GM23338 (cell line): Measurements from ENCODE around the gene TSPAN10. TPM values are rescaled to one million over a fixed set of nuclear protein-coding genes. Genes with fewer than 3 reads are reported as not detected.

Source experiments
- ATAC-seq: fragments of 200-7000 bp; cut with Tn5 transposase; 3 replicates; pipeline ENCODE4 v1.9.1; 2020
- DNase-seq: peaks from one replicate; pipeline ENCODE4 v3.0.0-alpha.2; 2015; ENCODE audit warnings: low spot score
- H2AFZ ChIP-seq: fragments of 200-600 bp; sonication (generic); 2 replicates; pipeline ENCODE4 v1.8.0; 2016; ENCODE audit warnings: antibody characterized with exemption, mild to moderate bottlenecking, moderate library complexity
- H3F3A ChIP-seq: fragments of 200-600 bp; sonication (generic); replicated peaks from 2 replicates; pipeline ENCODE4 v1.8.0; 2017; ENCODE audit warnings: antibody characterized with exemption, mixed run types, low read depth
- H3K27ac ChIP-seq: fragments of 200-600 bp; sonication (generic); 2 replicates; pipeline ENCODE4 v1.6.1; 2016; ENCODE audit warnings: low read depth
- H3K27me3 ChIP-seq: fragments of 200-600 bp; sonication (generic); 2 replicates; pipeline ENCODE4 v1.8.0; 2016; ENCODE audit warnings: mild to moderate bottlenecking, mixed run types, moderate library complexity; ENCODE audit not compliant: insufficient read depth
- H3K36me3 ChIP-seq: fragments of 200-600 bp; sonication (generic); 2 replicates; pipeline ENCODE4 v1.8.0; 2016; ENCODE audit warnings: mild to moderate bottlenecking; ENCODE audit not compliant: insufficient read depth
- H3K4me1 ChIP-seq: fragments of 200-600 bp; sonication (generic); 2 replicates; pipeline ENCODE4 v1.8.0; 2016; ENCODE audit warnings: mild to moderate bottlenecking, moderate library complexity; ENCODE audit not compliant: insufficient read depth
- H3K4me2 ChIP-seq: fragments of 200-600 bp; sonication (generic); 2 replicates; pipeline ENCODE4 v1.7.1; 2017; ENCODE audit warnings: mixed run types
- H3K4me3 ChIP-seq: fragments of 200-600 bp; sonication (generic); 2 replicates; pipeline ENCODE4 v1.6.1; 2016; ENCODE audit warnings: mixed run types
- H3K79me2 ChIP-seq: fragments of 200-600 bp; sonication (generic); replicated peaks from 2 replicates; pipeline ENCODE4 v1.8.0; 2017; ENCODE audit warnings: mild to moderate bottlenecking; ENCODE audit not compliant: insufficient read depth
- H3K9me2 ChIP-seq: fragments of 200-600 bp; sonication (generic); 2 replicates; pipeline ENCODE4 v1.8.0; 2017; ENCODE audit not compliant: insufficient read depth
- H4K20me1 ChIP-seq: fragments of 200-600 bp; sonication (generic); replicated peaks from 2 replicates; pipeline ENCODE4 v1.8.0; 2017; ENCODE audit warnings: mild to moderate bottlenecking; ENCODE audit not compliant: insufficient read depth
- H3K27ac Mint-ChIP-seq: 2 replicates; pipeline ENCODE4 v1.8.0; 2020; ENCODE audit warnings: inconsistent platforms, mild to moderate bottlenecking, moderate library complexity, mixed read lengths
- H3K27me3 Mint-ChIP-seq: 3 replicates; pipeline ENCODE4 v1.8.0; 2022; ENCODE audit warnings: low read depth, mild to moderate bottlenecking, moderate library complexity, mixed read lengths, inconsistent platforms; ENCODE audit not compliant: insufficient read depth, poor library complexity
- H3K36me3 Mint-ChIP-seq: 3 replicates; pipeline ENCODE4 v1.8.0; 2021; ENCODE audit warnings: low read depth, mild to moderate bottlenecking, inconsistent platforms, moderate library complexity, mixed read lengths
- H3K4me1 Mint-ChIP-seq: 3 replicates; pipeline ENCODE4 v1.8.0; 2020; ENCODE audit warnings: mild to moderate bottlenecking, inconsistent platforms, mixed read lengths
- H3K4me3 Mint-ChIP-seq: 3 replicates; pipeline ENCODE4 v1.8.0; 2021; ENCODE audit warnings: moderate library complexity, mild to moderate bottlenecking, inconsistent platforms, mixed read lengths
- H3K9me3 Mint-ChIP-seq: 3 replicates; pipeline ENCODE4 v1.8.0; 2020; ENCODE audit warnings: moderate library complexity, mild to moderate bottlenecking, inconsistent platforms, mixed read lengths
- NANOG ChIP-seq: IDR thresholded peaks from 2 replicates; pipeline ENCODE4 v1.6.1; 2016; ENCODE audit warnings: antibody characterized with exemption, borderline replicate concordance
- POLR2AphosphoS5 ChIP-seq: IDR thresholded peaks from 2 replicates; pipeline ENCODE4 v1.6.1; 2016; ENCODE audit warnings: antibody characterized with exemption, low read depth
- STAT1 ChIP-seq: IDR thresholded peaks from one replicate; pipeline ENCODE4 v1.6.1; 2016; ENCODE audit warnings: antibody characterized with exemption; ENCODE audit not compliant: unreplicated experiment
- ZNF114 ChIP-seq: fragments of 250-450 bp; sonication (Bioruptor Pico); IDR thresholded peaks from 2 replicates; pipeline ENCODE4 v1.5.0; 2020; ENCODE audit warnings: mild to moderate bottlenecking, moderate library complexity
- ZNF331 ChIP-seq: fragments of 250-450 bp; sonication (Bioruptor Pico); IDR thresholded peaks from 2 replicates; pipeline ENCODE4 v1.5.0; 2020; ENCODE audit warnings: low read depth, mild to moderate bottlenecking, moderate library complexity
- polyA plus RNA-seq: library from polyadenylated mRNA; unstranded; fragments of >200 nt; fragmentation: Nextera tagmentation; extraction: Ambion mirVana; gene quantifications from 2 replicates; pipeline ENCODE4 v1.2.1, GENCODE V29; 2016
- total RNA-seq: library from RNA; depleted of rRNA; stranded (reverse); fragments of >200 nt; shearing (Covaris generic); gene quantifications from 2 replicates; pipeline ENCODE4 v1.2.3, GENCODE V29; 2014
- TF ChIP-seq, protein P1 (sequence below), 2 experiments: fragments of 200-600 bp in 1 of 2; sonication (generic) in 1 of 2; conservative IDR thresholded peaks; 2 replicates each; pipeline versions ENCODE4 v1.5.1 to v1.6.1; 2016 to 2017; ENCODE audit warnings: antibody characterized with exemption in 2 of 2, low read depth in 2 of 2, mild to moderate bottlenecking in 2 of 2, moderate library complexity in 1 of 2
- TF ChIP-seq, protein P2 (sequence below): fragments of 250-450 bp; sonication (Bioruptor Pico); IDR thresholded peaks from 2 replicates; pipeline ENCODE4 v1.5.0; 2020; ENCODE audit warnings: mild to moderate bottlenecking, moderate library complexity
- TF ChIP-seq, protein P3 (sequence below): IDR thresholded peaks from one replicate; pipeline ENCODE4 v1.6.1; 2018; ENCODE audit warnings: antibody characterized with exemption; ENCODE audit not compliant: unreplicated experiment
- TF ChIP-seq, protein P4 (sequence below): IDR thresholded peaks from 2 replicates; pipeline ENCODE4 v1.6.1; 2016; ENCODE audit warnings: antibody characterized with exemption

TSPAN10 gene
- total and polyA plus RNA-seq, 2 experiments from 2014 or later, result 0.66 to 1.2 TPM

DNA sequence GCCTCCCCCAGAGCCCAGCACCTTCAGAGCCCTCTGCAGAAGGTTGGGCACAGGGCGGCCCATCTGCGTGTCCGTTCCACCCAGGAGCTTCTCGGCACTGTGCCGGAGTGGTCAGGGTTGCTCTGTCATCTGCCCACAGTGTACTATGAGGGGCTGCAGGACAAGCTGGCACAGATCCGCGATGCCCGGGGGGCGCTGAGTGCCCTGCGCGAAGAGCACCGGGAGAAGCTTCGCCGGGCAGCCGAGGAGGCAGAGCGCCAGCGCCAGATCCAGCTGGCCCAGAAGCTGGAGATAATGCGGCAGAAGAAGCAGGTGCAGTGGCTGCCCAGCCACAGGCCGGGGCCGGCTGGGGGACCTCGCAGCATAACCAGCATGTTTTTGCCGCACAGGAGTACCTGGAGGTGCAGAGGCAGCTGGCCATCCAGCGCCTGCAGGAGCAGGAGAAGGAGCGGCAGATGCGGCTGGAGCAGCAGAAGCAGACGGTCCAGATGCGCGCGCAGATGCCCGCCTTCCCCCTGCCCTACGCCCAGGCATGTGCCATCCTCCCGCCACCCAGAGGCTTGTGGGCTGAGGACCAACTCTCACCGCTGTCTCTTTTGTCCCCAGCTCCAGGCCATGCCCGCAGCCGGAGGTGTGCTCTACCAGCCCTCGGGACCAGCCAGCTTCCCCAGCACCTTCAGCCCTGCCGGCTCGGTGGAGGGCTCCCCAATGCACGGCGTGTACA is 59.4 kb downstream of the TSPAN10 start:
- no peaks in the 10 kb centered on the region for H3K9me2 ChIP-seq
- H2AFZ ChIP-seq, result no peak overlapping the region
- DNase-seq (no peak), ATAC-seq (no peak)
- H3K79me2 ChIP-seq, result peaks cover 21% of the 10 kb centered on the region
- H3K4me1 ChIP-seq, result no peaks in the 10 kb centered on the region
- Mint-ChIP-seq H3K27ac (no peak overlapping the region), H3K27me3 (peaks cover 7% of the 10 kb centered on the region), H3K4me3 (no peak overlapping the region), H3K9me3 (no peaks in the 10 kb centered on the region), H3K4me1 (peaks cover 4% of the 10 kb centered on the region; the same call in 1 of the 3 replicates), H3K36me3 (peaks cover 45% of the 10 kb centered on the region)
- no peaks in the 10 kb centered on the region for H3K27me3 ChIP-seq
- no peak overlapping the region for H3K4me2 ChIP-seq
- 0 out of 2 replicates have a peak, but pooled peaks cover 11% of the 10 kb centered on the region for H3F3A ChIP-seq
- no peaks in the 10 kb centered on the region for H3K36me3 ChIP-seq
- no peak overlapping the region for H3K27ac ChIP-seq
- no peak for TF ChIP-seq ZNF331 (CRISPR knock-in tag)
- no peak for TF ChIP-seq STAT1
- TF ChIP-seq ZNF114, result no peak
- TF ChIP-seq, protein P1, sequence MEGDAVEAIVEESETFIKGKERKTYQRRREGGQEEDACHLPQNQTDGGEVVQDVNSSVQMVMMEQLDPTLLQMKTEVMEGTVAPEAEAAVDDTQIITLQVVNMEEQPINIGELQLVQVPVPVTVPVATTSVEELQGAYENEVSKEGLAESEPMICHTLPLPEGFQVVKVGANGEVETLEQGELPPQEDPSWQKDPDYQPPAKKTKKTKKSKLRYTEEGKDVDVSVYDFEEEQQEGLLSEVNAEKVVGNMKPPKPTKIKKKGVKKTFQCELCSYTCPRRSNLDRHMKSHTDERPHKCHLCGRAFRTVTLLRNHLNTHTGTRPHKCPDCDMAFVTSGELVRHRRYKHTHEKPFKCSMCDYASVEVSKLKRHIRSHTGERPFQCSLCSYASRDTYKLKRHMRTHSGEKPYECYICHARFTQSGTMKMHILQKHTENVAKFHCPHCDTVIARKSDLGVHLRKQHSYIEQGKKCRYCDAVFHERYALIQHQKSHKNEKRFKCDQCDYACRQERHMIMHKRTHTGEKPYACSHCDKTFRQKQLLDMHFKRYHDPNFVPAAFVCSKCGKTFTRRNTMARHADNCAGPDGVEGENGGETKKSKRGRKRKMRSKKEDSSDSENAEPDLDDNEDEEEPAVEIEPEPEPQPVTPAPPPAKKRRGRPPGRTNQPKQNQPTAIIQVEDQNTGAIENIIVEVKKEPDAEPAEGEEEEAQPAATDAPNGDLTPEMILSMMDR (conservative IDR thresholded peaks at IDR 0.05; ENCODE audit: low read depth in 2 of 2), result no peak
- TF ChIP-seq, protein P2, sequence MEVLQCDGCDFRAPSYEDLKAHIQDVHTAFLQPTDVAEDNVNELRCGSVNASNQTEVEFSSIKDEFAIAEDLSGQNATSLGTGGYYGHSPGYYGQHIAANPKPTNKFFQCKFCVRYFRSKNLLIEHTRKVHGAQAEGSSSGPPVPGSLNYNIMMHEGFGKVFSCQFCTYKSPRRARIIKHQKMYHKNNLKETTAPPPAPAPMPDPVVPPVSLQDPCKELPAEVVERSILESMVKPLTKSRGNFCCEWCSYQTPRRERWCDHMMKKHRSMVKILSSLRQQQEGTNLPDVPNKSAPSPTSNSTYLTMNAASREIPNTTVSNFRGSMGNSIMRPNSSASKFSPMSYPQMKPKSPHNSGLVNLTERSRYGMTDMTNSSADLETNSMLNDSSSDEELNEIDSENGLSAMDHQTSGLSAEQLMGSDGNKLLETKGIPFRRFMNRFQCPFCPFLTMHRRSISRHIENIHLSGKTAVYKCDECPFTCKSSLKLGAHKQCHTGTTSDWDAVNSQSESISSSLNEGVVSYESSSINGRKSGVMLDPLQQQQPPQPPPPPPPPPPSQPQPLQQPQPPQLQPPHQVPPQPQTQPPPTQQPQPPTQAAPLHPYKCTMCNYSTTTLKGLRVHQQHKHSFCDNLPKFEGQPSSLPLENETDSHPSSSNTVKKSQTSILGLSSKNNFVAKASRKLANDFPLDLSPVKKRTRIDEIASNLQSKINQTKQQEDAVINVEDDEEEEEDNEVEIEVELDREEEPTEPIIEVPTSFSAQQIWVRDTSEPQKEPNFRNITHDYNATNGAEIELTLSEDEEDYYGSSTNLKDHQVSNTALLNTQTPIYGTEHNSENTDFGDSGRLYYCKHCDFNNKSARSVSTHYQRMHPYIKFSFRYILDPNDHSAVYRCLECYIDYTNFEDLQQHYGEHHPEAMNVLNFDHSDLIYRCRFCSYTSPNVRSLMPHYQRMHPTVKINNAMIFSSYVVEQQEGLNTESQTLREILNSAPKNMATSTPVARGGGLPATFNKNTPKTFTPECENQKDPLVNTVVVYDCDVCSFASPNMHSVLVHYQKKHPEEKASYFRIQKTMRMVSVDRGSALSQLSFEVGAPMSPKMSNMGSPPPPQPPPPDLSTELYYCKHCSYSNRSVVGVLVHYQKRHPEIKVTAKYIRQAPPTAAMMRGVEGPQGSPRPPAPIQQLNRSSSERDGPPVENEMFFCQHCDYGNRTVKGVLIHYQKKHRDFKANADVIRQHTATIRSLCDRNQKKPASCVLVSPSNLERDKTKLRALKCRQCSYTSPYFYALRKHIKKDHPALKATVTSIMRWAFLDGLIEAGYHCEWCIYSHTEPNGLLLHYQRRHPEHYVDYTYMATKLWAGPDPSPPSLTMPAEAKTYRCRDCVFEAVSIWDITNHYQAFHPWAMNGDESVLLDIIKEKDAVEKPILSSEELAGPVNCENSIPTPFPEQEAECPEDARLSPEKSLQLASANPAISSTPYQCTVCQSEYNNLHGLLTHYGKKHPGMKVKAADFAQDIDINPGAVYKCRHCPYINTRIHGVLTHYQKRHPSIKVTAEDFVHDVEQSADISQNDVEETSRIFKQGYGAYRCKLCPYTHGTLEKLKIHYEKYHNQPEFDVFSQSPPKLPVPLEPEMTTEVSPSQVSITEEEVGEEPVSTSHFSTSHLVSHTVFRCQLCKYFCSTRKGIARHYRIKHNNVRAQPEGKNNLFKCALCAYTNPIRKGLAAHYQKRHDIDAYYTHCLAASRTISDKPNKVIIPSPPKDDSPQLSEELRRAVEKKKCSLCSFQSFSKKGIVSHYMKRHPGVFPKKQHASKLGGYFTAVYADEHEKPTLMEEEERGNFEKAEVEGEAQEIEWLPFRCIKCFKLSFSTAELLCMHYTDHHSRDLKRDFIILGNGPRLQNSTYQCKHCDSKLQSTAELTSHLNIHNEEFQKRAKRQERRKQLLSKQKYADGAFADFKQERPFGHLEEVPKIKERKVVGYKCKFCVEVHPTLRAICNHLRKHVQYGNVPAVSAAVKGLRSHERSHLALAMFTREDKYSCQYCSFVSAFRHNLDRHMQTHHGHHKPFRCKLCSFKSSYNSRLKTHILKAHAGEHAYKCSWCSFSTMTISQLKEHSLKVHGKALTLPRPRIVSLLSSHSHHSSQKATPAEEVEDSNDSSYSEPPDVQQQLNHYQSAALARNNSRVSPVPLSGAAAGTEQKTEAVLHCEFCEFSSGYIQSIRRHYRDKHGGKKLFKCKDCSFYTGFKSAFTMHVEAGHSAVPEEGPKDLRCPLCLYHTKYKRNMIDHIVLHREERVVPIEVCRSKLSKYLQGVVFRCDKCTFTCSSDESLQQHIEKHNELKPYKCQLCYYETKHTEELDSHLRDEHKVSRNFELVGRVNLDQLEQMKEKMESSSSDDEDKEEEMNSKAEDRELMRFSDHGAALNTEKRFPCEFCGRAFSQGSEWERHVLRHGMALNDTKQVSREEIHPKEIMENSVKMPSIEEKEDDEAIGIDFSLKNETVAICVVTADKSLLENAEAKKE (CRISPR knock-in tag), result no peak
- TF ChIP-seq, protein P3, sequence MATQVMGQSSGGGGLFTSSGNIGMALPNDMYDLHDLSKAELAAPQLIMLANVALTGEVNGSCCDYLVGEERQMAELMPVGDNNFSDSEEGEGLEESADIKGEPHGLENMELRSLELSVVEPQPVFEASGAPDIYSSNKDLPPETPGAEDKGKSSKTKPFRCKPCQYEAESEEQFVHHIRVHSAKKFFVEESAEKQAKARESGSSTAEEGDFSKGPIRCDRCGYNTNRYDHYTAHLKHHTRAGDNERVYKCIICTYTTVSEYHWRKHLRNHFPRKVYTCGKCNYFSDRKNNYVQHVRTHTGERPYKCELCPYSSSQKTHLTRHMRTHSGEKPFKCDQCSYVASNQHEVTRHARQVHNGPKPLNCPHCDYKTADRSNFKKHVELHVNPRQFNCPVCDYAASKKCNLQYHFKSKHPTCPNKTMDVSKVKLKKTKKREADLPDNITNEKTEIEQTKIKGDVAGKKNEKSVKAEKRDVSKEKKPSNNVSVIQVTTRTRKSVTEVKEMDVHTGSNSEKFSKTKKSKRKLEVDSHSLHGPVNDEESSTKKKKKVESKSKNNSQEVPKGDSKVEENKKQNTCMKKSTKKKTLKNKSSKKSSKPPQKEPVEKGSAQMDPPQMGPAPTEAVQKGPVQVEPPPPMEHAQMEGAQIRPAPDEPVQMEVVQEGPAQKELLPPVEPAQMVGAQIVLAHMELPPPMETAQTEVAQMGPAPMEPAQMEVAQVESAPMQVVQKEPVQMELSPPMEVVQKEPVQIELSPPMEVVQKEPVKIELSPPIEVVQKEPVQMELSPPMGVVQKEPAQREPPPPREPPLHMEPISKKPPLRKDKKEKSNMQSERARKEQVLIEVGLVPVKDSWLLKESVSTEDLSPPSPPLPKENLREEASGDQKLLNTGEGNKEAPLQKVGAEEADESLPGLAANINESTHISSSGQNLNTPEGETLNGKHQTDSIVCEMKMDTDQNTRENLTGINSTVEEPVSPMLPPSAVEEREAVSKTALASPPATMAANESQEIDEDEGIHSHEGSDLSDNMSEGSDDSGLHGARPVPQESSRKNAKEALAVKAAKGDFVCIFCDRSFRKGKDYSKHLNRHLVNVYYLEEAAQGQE, result no peak
- TF ChIP-seq POLR2AphosphoS5, result no peak
- TF ChIP-seq, protein P4, sequence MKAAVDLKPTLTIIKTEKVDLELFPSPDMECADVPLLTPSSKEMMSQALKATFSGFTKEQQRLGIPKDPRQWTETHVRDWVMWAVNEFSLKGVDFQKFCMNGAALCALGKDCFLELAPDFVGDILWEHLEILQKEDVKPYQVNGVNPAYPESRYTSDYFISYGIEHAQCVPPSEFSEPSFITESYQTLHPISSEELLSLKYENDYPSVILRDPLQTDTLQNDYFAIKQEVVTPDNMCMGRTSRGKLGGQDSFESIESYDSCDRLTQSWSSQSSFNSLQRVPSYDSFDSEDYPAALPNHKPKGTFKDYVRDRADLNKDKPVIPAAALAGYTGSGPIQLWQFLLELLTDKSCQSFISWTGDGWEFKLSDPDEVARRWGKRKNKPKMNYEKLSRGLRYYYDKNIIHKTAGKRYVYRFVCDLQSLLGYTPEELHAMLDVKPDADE, result no peak
- TF ChIP-seq NANOG, result no peak
- no peak overlapping the region for H3K4me3 ChIP-seq
- H4K20me1 ChIP-seq, result peaks cover 4% of the 10 kb centered on the region; the same call in 1 of the 2 replicates
